ENCODE data around the gene SLC24A4.

Gene SLC24A4

GRCh38 chr14:92546347-92547053, 223.5 kb downstream of the SLC24A4 start:
- DNase-seq (ENCODE audit: low spot score): no peak

DNA sequence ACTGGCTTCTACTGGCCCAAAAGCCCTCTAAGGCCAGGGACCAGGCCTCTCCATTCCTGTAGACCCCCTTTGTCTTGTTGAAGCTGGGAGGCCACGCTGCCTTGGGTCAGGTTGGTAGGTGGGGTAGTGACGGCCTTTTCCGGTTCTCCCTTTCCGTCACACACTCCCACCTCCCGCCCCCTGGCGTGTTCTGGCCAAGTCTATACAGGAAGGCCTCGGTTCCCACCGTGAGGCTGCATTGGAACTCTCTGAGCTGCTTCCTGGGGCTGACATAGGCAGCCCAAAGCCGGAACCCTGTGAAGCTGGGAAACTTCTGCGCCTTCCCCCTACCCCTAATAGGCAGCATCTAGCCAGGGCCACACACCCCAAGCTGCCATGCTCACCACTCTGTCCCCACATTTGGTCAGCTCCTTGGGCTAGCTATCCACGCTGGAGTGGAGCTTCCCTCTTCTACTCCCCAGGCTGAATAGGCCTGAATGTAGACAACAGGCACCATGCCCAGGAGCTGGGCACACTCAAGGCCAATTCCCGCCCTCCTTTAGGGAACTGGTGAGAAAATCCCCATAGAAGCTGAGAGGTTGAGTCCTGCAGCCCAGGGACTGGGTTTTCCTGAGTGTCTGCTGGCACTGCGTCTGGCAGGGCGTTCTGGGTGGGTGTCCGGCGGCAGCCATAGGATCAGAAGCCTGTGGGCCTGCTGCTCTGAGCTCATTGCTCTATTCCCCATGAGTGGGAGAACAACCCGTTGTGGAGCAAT, 226.3 kb downstream of the SLC24A4 start:
- DNase-seq (ENCODE audit: low spot score): no peak

- DNase-seq (ENCODE audit: low spot score): no peak
These were observed 226.9 kb downstream of the SLC24A4 start for GRCh38 chr14:92549859-92550230.
